Astrocyte (in vitro differentiated cells and primary cell): ENCODE results near the gene MBOAT2. TPM values are rescaled to one million over a fixed set of nuclear protein-coding genes. Genes with fewer than 3 reads are reported as not detected.

Source experiments
- DNase-seq: peaks from one replicate; pipeline ENCODE4 v3.0.0-alpha.2; 2010; ENCODE audit warnings: low read depth
- FAIRE-seq: peaks from 2 replicates; lab custom pipeline; 2011; peaks lifted over from hg19 to GRCh38; lab: Jason Lieb, UNC
- H2AFZ ChIP-seq: 2 replicates; pipeline ENCODE4 v1.6.0; 2012; ENCODE audit warnings: low read depth, low read length, inconsistent platforms
- H3K27ac ChIP-seq: 2 replicates; pipeline ENCODE4 v1.5.1; 2011; ENCODE audit warnings: low read depth, low read length, inconsistent platforms
- H3K27me3 ChIP-seq: 2 replicates; pipeline ENCODE4 v1.6.0; 2011; ENCODE audit warnings: low read length, inconsistent platforms; ENCODE audit not compliant: insufficient read depth
- H3K36me3 ChIP-seq: 2 replicates; pipeline ENCODE4 v1.5.1; 2011; ENCODE audit warnings: low read length, inconsistent platforms; ENCODE audit not compliant: insufficient read depth
- H3K4me1 ChIP-seq: 2 replicates; pipeline ENCODE4 v1.5.1; 2011; ENCODE audit warnings: low read length, inconsistent platforms; ENCODE audit not compliant: insufficient read depth
- H3K4me2 ChIP-seq: 2 replicates; pipeline ENCODE4 v1.6.0; 2012; ENCODE audit warnings: low read length, inconsistent platforms
- H3K4me3 ChIP-seq: 2 replicates; pipeline ENCODE4 v1.5.1; 2011; ENCODE audit warnings: low read depth, mild to moderate bottlenecking, low read length, inconsistent platforms; ENCODE audit not compliant: insufficient read depth
- H3K79me2 ChIP-seq: 2 replicates; pipeline ENCODE4 v1.6.0; 2012; ENCODE audit warnings: mild to moderate bottlenecking, low read length, inconsistent platforms; ENCODE audit not compliant: insufficient read depth
- H3K9ac ChIP-seq: 2 replicates; pipeline ENCODE4 v1.6.0; 2012; ENCODE audit warnings: mild to moderate bottlenecking, low read length, inconsistent platforms
- H3K9me3 ChIP-seq: 2 replicates; pipeline ENCODE4 v1.5.1; 2012; ENCODE audit warnings: low read depth, mild to moderate bottlenecking, low read length, inconsistent platforms; ENCODE audit not compliant: insufficient read depth
- H4K20me1 ChIP-seq: 2 replicates; pipeline ENCODE4 v1.6.0; 2012; ENCODE audit warnings: low read length, inconsistent platforms; ENCODE audit not compliant: insufficient read depth
- H3K27ac Mint-ChIP-seq: one replicate; pipeline ENCODE4 v1.8.0; 2021; ENCODE audit warnings: mild to moderate bottlenecking, mixed read lengths; ENCODE audit not compliant: unreplicated experiment
- H3K27me3 Mint-ChIP-seq: one replicate; pipeline ENCODE4 v1.8.0; 2021; ENCODE audit warnings: low read depth, mixed read lengths; ENCODE audit not compliant: unreplicated experiment
- H3K36me3 Mint-ChIP-seq: one replicate; pipeline ENCODE4 v1.8.0; 2021; ENCODE audit warnings: low read depth, mixed read lengths; ENCODE audit not compliant: unreplicated experiment
- H3K4me1 Mint-ChIP-seq: one replicate; pipeline ENCODE4 v1.8.0; 2021; ENCODE audit warnings: low read depth, mixed read lengths; ENCODE audit not compliant: unreplicated experiment
- H3K4me3 Mint-ChIP-seq: one replicate; pipeline ENCODE4 v1.8.0; 2021; ENCODE audit warnings: mild to moderate bottlenecking, moderate library complexity, mixed read lengths; ENCODE audit not compliant: unreplicated experiment
- H3K9me3 Mint-ChIP-seq: one replicate; pipeline ENCODE4 v1.8.0; 2021; ENCODE audit warnings: mild to moderate bottlenecking, mixed read lengths; ENCODE audit not compliant: unreplicated experiment
- EZH2 ChIP-seq: IDR thresholded peaks from 2 replicates; pipeline ENCODE4 v1.6.1; 2012; ENCODE audit warnings: mild to moderate bottlenecking, low read length, inconsistent platforms; ENCODE audit not compliant: insufficient read depth
- total RNA-seq: library from RNA; stranded (reverse); gene quantifications from 2 replicates; pipeline ENCODE4 v1.2.1, GENCODE V29; 2021
- TF ChIP-seq, protein P1 (sequence below): IDR thresholded peaks from 2 replicates; pipeline ENCODE4 v1.5.1; 2011; ENCODE audit warnings: low read depth, mild to moderate bottlenecking, inconsistent platforms, low read length, moderate library complexity; ENCODE audit not compliant: insufficient read depth

Gene MBOAT2
- total RNA-seq, 1 donor from 2014 or later, result 54.6 TPM

DNA sequence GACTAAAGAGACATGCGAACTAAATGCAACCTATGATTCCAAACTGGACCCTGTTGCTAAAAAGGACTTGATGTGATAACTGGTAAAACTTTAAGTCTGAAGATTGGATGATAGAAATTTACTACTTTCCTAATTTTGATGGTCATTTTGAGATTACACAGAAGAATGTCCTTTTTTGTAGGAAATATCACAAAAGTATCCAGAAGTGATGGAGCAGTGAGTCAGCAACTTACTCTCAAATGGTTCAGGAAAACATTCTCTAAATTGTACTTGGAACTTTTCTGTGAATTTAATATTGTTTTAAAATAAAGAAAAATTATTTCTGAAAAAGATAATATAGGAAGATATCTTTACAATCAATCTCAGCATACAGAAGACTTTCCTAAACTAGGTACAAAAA, 19.9 kb downstream of the MBOAT2 start:
- Histone ChIP-seq H4K20me1 (peaks cover 4% of the 10 kb centered on the region), H3K4me2 (peak overlapping the region; percentile 45), H3K9me3 (no peaks in the 10 kb centered on the region), H3K27me3 (no peaks in the 10 kb centered on the region), H3K9ac (no peak overlapping the region), H3K4me3 (no peak overlapping the region), H3K27ac (peak overlapping the region; percentile 13), H3K36me3 (no peaks in the 10 kb centered on the region), H2AFZ (no peak overlapping the region), H3K4me1 (peaks cover 39% of the 10 kb centered on the region), H3K79me2 (peaks cover 95% of the 10 kb centered on the region)
- Mint-ChIP-seq H3K36me3 (no peaks in the 10 kb centered on the region), H3K9me3 (no peaks in the 10 kb centered on the region), H3K4me3 (no peak overlapping the region), H3K27ac (peak overlapping the region; percentile 83), H3K27me3 (no peaks in the 10 kb centered on the region), H3K4me1 (peaks cover 53% of the 10 kb centered on the region)
- FAIRE-seq (peak; percentile 68), DNase-seq (no peak)
- no peak for TF ChIP-seq EZH2
- TF ChIP-seq, protein P1, sequence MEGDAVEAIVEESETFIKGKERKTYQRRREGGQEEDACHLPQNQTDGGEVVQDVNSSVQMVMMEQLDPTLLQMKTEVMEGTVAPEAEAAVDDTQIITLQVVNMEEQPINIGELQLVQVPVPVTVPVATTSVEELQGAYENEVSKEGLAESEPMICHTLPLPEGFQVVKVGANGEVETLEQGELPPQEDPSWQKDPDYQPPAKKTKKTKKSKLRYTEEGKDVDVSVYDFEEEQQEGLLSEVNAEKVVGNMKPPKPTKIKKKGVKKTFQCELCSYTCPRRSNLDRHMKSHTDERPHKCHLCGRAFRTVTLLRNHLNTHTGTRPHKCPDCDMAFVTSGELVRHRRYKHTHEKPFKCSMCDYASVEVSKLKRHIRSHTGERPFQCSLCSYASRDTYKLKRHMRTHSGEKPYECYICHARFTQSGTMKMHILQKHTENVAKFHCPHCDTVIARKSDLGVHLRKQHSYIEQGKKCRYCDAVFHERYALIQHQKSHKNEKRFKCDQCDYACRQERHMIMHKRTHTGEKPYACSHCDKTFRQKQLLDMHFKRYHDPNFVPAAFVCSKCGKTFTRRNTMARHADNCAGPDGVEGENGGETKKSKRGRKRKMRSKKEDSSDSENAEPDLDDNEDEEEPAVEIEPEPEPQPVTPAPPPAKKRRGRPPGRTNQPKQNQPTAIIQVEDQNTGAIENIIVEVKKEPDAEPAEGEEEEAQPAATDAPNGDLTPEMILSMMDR, result no peak

DNA sequence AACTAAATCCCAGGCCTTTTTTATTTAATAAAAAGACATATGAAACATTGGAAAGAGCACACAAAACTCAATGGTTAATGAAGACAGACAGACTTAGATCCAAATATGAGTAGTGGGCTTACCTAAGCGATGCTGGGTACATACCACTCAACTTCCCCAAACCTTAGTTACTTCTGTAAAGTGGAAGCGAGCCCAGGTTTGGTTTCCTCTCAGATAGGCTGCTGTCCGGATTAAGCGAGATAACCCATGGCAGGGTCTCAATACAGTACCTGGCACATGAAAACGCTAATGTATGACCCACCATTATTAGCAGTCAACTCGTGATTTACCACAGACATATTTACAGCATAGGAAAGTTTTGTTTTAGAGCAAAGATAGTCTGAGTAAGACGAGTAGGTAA, 21.6 kb downstream of the MBOAT2 start:
- Histone ChIP-seq H3K4me2 (no peak overlapping the region), H3K36me3 (no peaks in the 10 kb centered on the region), H4K20me1 (peaks cover 15% of the 10 kb centered on the region), H3K27me3 (no peaks in the 10 kb centered on the region), H3K4me3 (no peak overlapping the region), H3K9me3 (no peaks in the 10 kb centered on the region), H3K4me1 (peaks cover 32% of the 10 kb centered on the region), H3K79me2 (peaks cover 97% of the 10 kb centered on the region), H3K9ac (no peak overlapping the region), H2AFZ (no peak overlapping the region), H3K27ac (no peak overlapping the region)
- Mint-ChIP-seq H3K27me3 (no peaks in the 10 kb centered on the region), H3K4me1 (peaks cover 49% of the 10 kb centered on the region), H3K4me3 (no peak overlapping the region), H3K36me3 (no peaks in the 10 kb centered on the region), H3K27ac (no peak overlapping the region), H3K9me3 (no peaks in the 10 kb centered on the region)
- FAIRE-seq, result no peak
- DNase-seq, result no peak
- no peak for TF ChIP-seq EZH2
- TF ChIP-seq, protein P1, result no peak

DNA sequence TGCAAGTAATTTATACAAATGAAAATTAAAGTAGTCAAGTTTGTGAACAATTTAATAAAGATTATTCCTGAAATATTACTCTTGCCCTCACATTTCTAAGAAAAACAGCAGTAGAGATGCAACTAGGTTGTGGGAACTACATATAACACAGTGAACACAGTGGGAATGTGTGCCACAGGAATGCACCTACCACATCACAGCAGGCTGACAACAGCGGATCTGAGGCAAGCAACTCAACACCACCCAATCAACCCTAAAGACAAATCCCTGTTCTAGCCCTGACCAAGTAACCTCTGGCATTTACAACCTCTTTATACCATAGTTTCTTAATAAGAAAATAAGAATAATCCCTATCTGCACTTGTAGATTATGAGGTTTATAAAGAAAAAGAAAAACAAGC, 23.4 kb downstream of the MBOAT2 start:
- Mint-ChIP-seq H3K27me3 (no peaks in the 10 kb centered on the region), H3K4me1 (peaks cover 34% of the 10 kb centered on the region), H3K36me3 (no peaks in the 10 kb centered on the region), H3K4me3 (peak overlapping the region; percentile 29), H3K27ac (peak overlapping the region; percentile 78), H3K9me3 (no peaks in the 10 kb centered on the region)
- Histone ChIP-seq H3K4me2 (no peak overlapping the region), H2AFZ (no peak overlapping the region), H3K27ac (no peak overlapping the region), H3K4me1 (peaks cover 16% of the 10 kb centered on the region), H3K36me3 (no peaks in the 10 kb centered on the region), H3K27me3 (no peaks in the 10 kb centered on the region), H3K9ac (no peak overlapping the region), H3K4me3 (no peak overlapping the region), H3K79me2 (peaks cover 100% of the 10 kb centered on the region), H3K9me3 (no peaks in the 10 kb centered on the region), H4K20me1 (peaks cover 29% of the 10 kb centered on the region)
- FAIRE-seq, result no peak
- TF ChIP-seq, protein P1, result no peak
- peak; percentile 83 for DNase-seq
